Effector memory CD8-positive, alpha-beta T cell (primary cell): ENCODE measurements around the gene C1orf122.
"Not testable (repeated sequence)": the region's sequence is repeated elsewhere in the genome, so short reads cannot be mapped to it uniquely, and the experiment has no call there.

Experiments
- ATAC-seq: fragments of 150-1000 bp; cut with Tn5 transposase; replicated peaks from 2 replicates; pipeline ENCODE4 v1.10.0; 2021; ENCODE audit warnings: mild to moderate bottlenecking, moderate library complexity
- DNase-seq, 3 experiments: peaks; one replicate each; pipeline ENCODE4 v3.0.0; 2021
- H3K27ac Mint-ChIP-seq, 2 donors: one replicate each; pipeline ENCODE4 v1.8.0; 2022; ENCODE audit warnings: mild to moderate bottlenecking in 2 of 2, mixed read lengths in 2 of 2, moderate library complexity in 2 of 2
- H3K27me3 Mint-ChIP-seq, 2 donors: one replicate each; pipeline ENCODE4 v1.8.0; 2022; ENCODE audit warnings: mixed read lengths in 2 of 2
- H3K36me3 Mint-ChIP-seq: one replicate; pipeline ENCODE4 v1.8.0; 2022; ENCODE audit warnings: mild to moderate bottlenecking, moderate library complexity, mixed read lengths; ENCODE audit not compliant: insufficient read depth
- H3K4me1 Mint-ChIP-seq, 2 donors: one replicate each; pipeline ENCODE4 v1.8.0; 2022; ENCODE audit warnings: low read depth in 2 of 2, mixed read lengths in 2 of 2
- H3K4me3 Mint-ChIP-seq, 2 donors: one replicate each; pipeline ENCODE4 v1.8.0; 2022; ENCODE audit warnings: mild to moderate bottlenecking in 2 of 2, mixed read lengths in 2 of 2, moderate library complexity in 2 of 2
- H3K9me3 Mint-ChIP-seq, 2 donors: one replicate each; pipeline ENCODE4 v1.8.0; 2022; ENCODE audit warnings: mixed read lengths in 2 of 2
- total RNA-seq, 9 experiments: gene quantifications; one replicate each; lab custom pipeline; 2026; lab: John Stamatoyannopoulos, UW

C1orf122 gene
- 9.7 to 29.9 (median 16.7) reads per million in 9 experiments for total RNA-seq

- H3K27me3 Mint-ChIP-seq, result no peaks in the 10 kb centered on the region
- peak; percentile 87 to 91 (median 88) for DNase-seq
- no peaks in the 10 kb centered on the region for H3K9me3 Mint-ChIP-seq
- ATAC-seq, result peak; percentile 93
- H3K4me1 Mint-ChIP-seq, result peaks cover 27 to 40% of the 10 kb centered on the region in 2 donors
- H3K36me3 Mint-ChIP-seq, result peaks cover 51% of the 10 kb centered on the region
- H3K4me3 Mint-ChIP-seq, result peak within 1 kb of the TSS; percentile 95 to 96
- peak within 1 kb of the TSS; percentile 98 to 99 for H3K27ac Mint-ChIP-seq
Measured at GRCh38 chr1:37807555-37808368, at the start of gene C1orf122, which contains the start of gene YRDC. Gene C1orf122, plus strand, starts transcription at chr1:37807790. Its CDS starts 615 bp downstream, at chr1:37808405. Gene YRDC, minus strand, starts transcription at chr1:37808208. Its CDS starts 28 bp downstream, at chr1:37808180.

DNA sequence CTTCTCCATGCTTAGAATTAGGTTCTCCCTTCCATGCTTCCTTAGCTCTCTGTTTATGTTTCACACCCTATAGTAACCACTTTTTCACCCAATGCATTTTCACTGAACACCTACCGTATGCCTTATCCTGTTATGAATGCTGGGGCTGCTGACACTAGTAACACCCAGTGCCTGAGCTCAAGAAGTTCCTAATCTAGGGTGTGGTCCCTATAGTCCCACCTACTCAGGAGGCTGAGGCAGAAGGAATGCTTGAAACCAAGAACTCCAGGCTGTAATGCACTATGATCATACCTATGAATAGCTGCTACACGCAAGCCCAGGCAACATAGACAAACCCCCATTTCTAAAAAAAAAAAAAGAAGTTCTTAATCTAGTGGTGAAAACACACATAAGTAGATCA is 48.1 kb upstream of the C1orf122 start:
- H3K27me3 Mint-ChIP-seq, result peaks cover 21 to 25% of the 10 kb centered on the region in 2 donors
- no peak overlapping the region for H3K4me3 Mint-ChIP-seq
- no peak overlapping the region for H3K27ac Mint-ChIP-seq
- DNase-seq, result no peak
- H3K4me1 Mint-ChIP-seq, result no peaks in the 10 kb centered on the region
- H3K9me3 Mint-ChIP-seq, result peaks cover 0 to 2% of the 10 kb centered on the region in 2 donors
- H3K36me3 Mint-ChIP-seq, result no peaks in the 10 kb centered on the region
- ATAC-seq, result no peak

DNA sequence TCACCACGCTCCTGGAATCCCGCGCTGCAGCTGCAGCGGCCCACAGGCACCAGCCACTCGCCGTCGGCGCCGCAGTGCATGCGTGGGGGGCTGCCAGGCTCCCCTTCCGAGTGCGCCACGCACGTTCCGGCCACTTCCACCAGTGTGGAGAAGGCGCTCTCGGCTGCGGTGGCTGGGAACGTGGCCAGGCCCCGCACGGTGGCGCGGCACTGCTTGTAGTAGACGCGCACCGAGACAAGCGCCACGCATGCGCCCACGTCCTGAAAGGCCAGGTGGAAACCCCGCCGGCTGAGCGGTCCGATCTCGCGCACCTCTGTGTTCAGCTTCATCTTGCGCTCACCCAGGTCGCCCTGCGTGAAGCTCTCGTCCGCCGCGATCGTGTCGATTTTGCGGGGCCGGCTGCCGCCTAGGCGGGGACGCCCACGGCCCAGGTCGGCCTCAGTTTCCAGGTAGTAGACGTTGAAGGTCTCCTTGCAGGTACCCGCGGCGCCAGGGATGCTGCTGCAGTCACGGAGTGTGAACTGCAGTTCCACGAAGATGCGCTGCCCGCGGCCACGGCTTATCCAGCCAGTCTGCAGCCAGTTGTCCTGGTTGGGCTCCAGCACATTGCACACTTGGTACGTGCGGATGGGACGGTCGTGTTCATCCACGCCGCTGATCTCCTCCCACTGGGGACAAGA is 46.0 kb upstream of the C1orf122 start:
- no peak for ATAC-seq
- Mint-ChIP-seq H3K27me3 (peaks cover 40 to 46% of the 10 kb centered on the region in 2 donors), H3K9me3 (peaks cover 2 to 7% of the 10 kb centered on the region in 2 donors), H3K4me3 (no peak overlapping the region), H3K36me3 (no peaks in the 10 kb centered on the region), H3K27ac (no peak overlapping the region), H3K4me1 (peaks cover 8 to 15% of the 10 kb centered on the region in 2 donors)
- DNase-seq, result no peak

DNA sequence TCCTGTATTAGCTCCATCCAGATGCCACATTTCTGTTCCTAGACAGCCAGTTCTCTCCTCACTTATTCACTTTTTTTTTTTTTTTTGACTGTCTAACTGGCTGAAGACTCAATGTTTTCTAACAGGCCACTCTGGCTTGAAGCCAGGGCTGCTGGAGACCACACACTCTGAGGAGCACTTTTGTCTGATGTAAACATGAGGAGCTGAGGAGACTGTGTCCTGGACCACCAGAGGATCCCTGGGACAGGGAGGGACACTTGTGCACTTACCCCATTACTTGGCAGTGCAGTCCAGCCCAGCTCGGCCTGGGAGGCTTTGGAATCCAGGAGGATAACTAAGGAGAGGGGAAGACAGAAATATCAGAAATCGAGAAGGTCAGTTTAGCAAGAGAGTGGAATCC is 45.1 kb upstream of the C1orf122 start:
- no peak for ATAC-seq
- peaks cover 8 to 15% of the 10 kb centered on the region in 2 donors for H3K4me1 Mint-ChIP-seq
- no peak overlapping the region for H3K27ac Mint-ChIP-seq
- H3K27me3 Mint-ChIP-seq, result peaks cover 48 to 55% of the 10 kb centered on the region in 2 donors
- no peaks in the 10 kb centered on the region for H3K36me3 Mint-ChIP-seq
- H3K4me3 Mint-ChIP-seq, result no peak overlapping the region
- peaks cover 2 to 7% of the 10 kb centered on the region in 2 donors for H3K9me3 Mint-ChIP-seq
- DNase-seq, result no peak

DNA sequence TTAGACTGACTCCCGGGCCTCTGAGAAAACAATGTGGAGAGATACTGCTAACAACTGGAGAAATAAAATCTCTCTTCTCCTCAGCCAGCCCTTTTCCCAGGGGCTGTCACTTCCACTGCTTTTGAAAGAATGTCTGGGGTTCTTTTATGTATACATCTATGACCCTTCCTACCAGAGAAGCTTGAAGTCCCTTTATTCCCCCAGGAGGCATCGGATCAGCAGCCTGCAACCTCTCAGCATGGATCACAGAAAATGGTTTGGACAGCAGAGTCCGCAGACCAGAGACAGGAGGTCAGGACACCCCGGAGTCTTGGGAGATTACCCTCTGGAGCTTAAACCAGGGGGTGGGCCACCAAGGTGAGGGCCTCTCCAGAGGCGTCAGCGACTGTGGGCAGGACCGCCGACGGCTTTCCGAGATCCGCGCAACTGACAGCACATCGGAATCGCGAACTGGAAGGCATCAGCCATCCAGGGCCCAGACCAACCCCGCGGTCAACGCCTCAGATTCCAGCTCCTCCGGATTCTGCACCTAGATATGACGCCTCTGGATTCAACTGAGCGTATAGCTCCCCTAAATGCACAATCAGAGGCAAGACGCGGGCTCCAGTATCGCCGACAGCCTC is 43.7 kb upstream of the C1orf122 start:
- ATAC-seq (no peak), DNase-seq (no peak)
- Mint-ChIP-seq H3K4me1 (peaks cover 8 to 15% of the 10 kb centered on the region in 2 donors), H3K27ac (no peak overlapping the region), H3K36me3 (no peaks in the 10 kb centered on the region), H3K9me3 (peaks cover 2 to 7% of the 10 kb centered on the region in 2 donors), H3K27me3 (peaks cover 61 to 69% of the 10 kb centered on the region in 2 donors), H3K4me3 (no peak overlapping the region)

DNA sequence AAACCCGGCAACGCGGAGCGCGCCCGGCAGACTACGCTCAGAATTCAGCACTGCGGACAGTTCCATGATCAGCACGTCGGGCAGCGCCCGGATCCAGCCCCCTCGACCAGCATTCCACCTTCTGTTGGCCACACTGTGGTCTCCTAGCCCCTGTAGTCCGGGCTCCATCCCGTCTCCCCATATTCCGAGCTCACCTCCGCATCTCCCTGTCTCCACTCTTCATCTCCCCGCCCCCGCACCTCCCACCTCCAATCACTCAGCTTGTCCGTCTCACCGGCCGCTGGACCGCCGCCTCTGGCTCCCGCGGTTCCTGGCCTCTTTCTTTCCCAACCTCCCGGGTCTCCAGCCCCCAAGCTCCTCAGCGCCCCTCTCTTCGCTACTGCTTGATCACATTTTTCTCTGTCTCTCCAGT is 43.2 kb upstream of the C1orf122 start:
- Mint-ChIP-seq H3K4me3 (peak overlapping the region in 1 of 2 donors; percentile 39), H3K36me3 (no peaks in the 10 kb centered on the region), H3K4me1 (peaks cover 8 to 15% of the 10 kb centered on the region in 2 donors), H3K9me3 (peaks cover 2 to 7% of the 10 kb centered on the region in 2 donors), H3K27me3 (peaks cover 66 to 74% of the 10 kb centered on the region in 2 donors), H3K27ac (no peak overlapping the region)
- DNase-seq, result peak; percentile 8 to 19 (median 13)
- ATAC-seq, result no peak

DNA sequence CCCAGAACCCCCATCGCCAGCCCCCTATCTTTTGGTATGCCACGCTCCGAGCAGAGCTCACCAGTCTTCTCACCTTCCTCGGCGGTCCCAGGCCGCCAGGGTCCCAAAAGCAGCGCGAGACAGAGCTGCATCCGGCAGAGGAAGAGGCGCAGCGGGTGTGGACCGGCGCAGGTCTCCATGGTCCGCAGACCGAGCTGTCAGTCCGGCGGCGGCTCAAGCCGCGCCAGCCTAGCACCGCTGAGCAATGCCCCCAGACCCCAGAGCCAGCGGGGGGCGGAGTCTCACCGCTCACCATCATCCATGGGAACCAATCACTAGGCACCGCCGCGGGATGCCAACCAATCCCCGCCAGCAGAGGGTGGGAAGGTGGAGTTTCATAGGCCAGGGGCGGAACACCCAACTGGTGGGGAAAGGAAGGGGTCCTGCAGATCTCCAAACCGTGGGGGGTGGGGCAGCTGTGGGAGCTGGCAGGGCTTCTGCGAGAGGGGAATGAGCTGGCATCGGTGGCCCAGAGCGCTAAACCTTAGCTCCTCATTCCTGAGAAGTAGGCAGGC is 42.6 kb upstream of the C1orf122 start, which contains the start of gene EPHA10:
Gene EPHA10, minus strand, starts transcription at position 233 of the 554 bp plus-strand sequence. Its CDS starts 54 bp downstream, at position 179.
- Mint-ChIP-seq H3K27me3 (peaks cover 68 to 80% of the 10 kb centered on the region in 2 donors), H3K9me3 (peaks cover 2 to 7% of the 10 kb centered on the region in 2 donors), H3K36me3 (no peaks in the 10 kb centered on the region), H3K27ac (no peak within 1 kb of the TSS), H3K4me3 (peak within 1 kb of the TSS; percentile 39 to 45), H3K4me1 (peaks cover 8 to 15% of the 10 kb centered on the region in 2 donors)
- DNase-seq (no peak), ATAC-seq (no peak)

GRCh38 chr1:37765916-37766664 is 41.5 kb upstream of the C1orf122 start:
- peak; percentile 41 for ATAC-seq
- Mint-ChIP-seq H3K4me1 (peaks cover 8 to 15% of the 10 kb centered on the region in 2 donors), H3K36me3 (no peaks in the 10 kb centered on the region), H3K9me3 (peaks cover 2 to 7% of the 10 kb centered on the region in 2 donors), H3K27me3 (peaks cover 78 to 91% of the 10 kb centered on the region in 2 donors), H3K4me3 (peak overlapping the region; percentile 26 to 45), H3K27ac (no peak overlapping the region)
- DNase-seq, result no peak

DNA sequence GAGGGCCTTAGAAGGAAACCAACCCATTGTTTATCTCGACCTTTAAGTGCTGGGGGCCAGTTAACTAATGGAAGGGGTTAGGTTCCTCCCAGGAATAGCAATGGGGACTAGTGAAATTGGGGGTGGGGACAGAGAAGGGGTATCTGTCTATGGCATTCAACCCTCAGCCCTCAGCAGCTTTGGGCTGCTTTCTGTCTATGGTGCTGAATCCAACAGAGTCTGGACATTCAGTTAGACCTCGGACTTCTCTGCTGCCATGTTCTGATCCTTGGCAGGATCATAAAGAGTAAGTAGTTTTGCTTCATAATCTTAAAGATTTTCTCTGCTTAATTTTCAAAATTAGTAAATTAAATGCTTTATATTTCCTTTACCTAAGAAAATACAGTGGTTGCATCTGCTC is 40.1 kb upstream of the C1orf122 start:
- DNase-seq (no peak), ATAC-seq (no peak)
- Mint-ChIP-seq H3K9me3 (peaks cover 2 to 7% of the 10 kb centered on the region in 2 donors), H3K27ac (no peak overlapping the region), H3K27me3 (peaks cover 77 to 88% of the 10 kb centered on the region in 2 donors), H3K36me3 (no peaks in the 10 kb centered on the region), H3K4me3 (no peak overlapping the region), H3K4me1 (peaks cover 8 to 15% of the 10 kb centered on the region in 2 donors)

GRCh38 chr1:37771440-37771839 is 36.1 kb upstream of the C1orf122 start:
- H3K27ac Mint-ChIP-seq, H3K4me3 Mint-ChIP-seq, H3K36me3 Mint-ChIP-seq, H3K9me3 Mint-ChIP-seq, ATAC-seq, DNase-seq, H3K4me1 Mint-ChIP-seq: not testable (repeated sequence)
- peaks cover 59 to 60% of the 10 kb centered on the region in 2 donors for H3K27me3 Mint-ChIP-seq

DNA sequence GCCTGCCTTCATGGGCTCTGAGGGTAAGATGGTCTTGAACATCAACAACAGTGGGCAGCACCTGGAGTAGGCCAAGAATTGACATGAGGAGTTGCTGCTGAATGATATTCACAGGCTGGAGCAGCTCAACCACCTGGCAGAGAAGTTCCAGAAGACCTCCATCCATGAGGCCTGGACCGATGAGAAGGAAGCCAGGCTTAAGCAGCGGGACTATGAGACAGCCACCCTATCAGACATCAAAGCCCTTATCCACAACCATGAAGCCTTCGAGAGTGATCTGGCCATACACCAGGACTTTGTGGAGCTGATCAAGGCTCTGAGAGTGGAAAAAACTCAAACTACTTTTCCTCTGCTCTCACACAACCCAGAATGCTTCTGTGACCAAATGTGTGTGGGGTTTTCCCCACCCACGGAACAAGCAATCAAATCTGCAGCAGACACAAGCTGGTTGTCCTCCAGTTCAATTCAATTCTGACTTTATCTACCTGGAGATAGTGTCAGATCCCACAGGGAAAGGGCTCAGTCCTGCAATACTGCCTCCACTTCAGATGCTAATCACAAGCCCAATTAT is 30.6 kb upstream of the C1orf122 start:
- Mint-ChIP-seq H3K4me3 (no peak overlapping the region), H3K27ac (no peak overlapping the region), H3K27me3 (peaks cover 33 to 52% of the 10 kb centered on the region in 2 donors), H3K36me3 (no peaks in the 10 kb centered on the region), H3K9me3 (no peaks in the 10 kb centered on the region), H3K4me1 (no peaks in the 10 kb centered on the region)
- no peak for DNase-seq
- ATAC-seq, result no peak

DNA sequence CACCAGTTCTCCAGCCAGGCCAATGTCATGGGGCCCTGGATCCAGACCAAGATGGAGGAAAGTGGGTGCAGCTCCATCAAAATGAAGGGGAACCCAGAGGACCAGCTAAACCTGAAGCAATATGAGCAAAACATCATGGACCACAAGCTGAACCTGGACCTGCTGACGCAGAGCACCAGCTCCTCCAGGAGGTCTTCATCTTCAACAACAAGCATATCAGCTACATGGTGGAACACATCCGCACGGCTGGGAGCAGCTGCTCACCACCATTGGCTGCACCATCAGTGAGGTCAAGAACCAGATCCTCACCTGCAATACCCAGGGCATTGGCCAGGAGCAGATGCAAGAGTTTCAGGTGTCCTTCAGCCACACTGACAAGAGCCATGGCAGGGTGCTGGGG is 28.9 kb upstream of the C1orf122 start:
- H3K9me3 Mint-ChIP-seq, result no peaks in the 10 kb centered on the region
- H3K27ac Mint-ChIP-seq, result no peak overlapping the region
- ATAC-seq (no peak), DNase-seq (no peak)
- no peaks in the 10 kb centered on the region for H3K4me1 Mint-ChIP-seq
- no peaks in the 10 kb centered on the region for H3K36me3 Mint-ChIP-seq
- no peak overlapping the region for H3K4me3 Mint-ChIP-seq
- H3K27me3 Mint-ChIP-seq, result peaks cover 20 to 53% of the 10 kb centered on the region in 2 donors
